T follicular helper cell (primary cell): ENCODE data around the gene AGPAT1.
"Not testable (repeated sequence)": the region's sequence is repeated elsewhere in the genome, so short reads cannot be mapped to it uniquely, and the experiment has no call there.

Source experiments
- DNase-seq: peaks from one replicate; pipeline ENCODE4 v3.0.0-alpha.2; 2020; ENCODE audit warnings: low read depth

AGPAT1 gene

GRCh38 chr6:32186151-32186840 is 10.4 kb upstream of the AGPAT1 start:
- not testable (repeated sequence) for DNase-seq

GRCh38 chr6:32185681-32186131 is 9.8 kb upstream of the AGPAT1 start:
- DNase-seq = peak; percentile 41

- DNase-seq = no peak
These were observed 8.3 kb upstream of the AGPAT1 start, which contains the start of gene AGER for GRCh38 chr6:32184084-32184640. AGER (minus strand) TSS chr6:32184253; CDS start chr6:32184222, 31 bp downstream.

- no peak for DNase-seq
These were observed 7.7 kb upstream of the AGPAT1 start for GRCh38 chr6:32183483-32184083.

- no peak for DNase-seq
These were observed 7.1 kb upstream of the AGPAT1 start for GRCh38 chr6:32183030-32183429.

- DNase-seq = no peak
These were observed 6.7 kb upstream of the AGPAT1 start for GRCh38 chr6:32182555-32182981.

GRCh38 chr6:32181915-32182529 is 6.1 kb upstream of the AGPAT1 start:
- no peak for DNase-seq

- DNase-seq = no peak
These were observed 5.3 kb upstream of the AGPAT1 start for GRCh38 chr6:32181148-32181702.

GRCh38 chr6:32179766-32180405 is 4.0 kb upstream of the AGPAT1 start:
- no peak for DNase-seq

GRCh38 chr6:32178547-32179440 is 2.9 kb upstream of the AGPAT1 start:
- DNase-seq = no peak

GRCh38 chr6:32177788-32178546 is 2.1 kb upstream of the AGPAT1 start, which contains the start of gene RNF5:
RNF5 (plus strand) TSS chr6:32178405; CDS start chr6:32178512, 107 bp downstream.
- DNase-seq = peak; percentile 93

GRCh38 chr6:32177183-32177787 is 1.4 kb upstream of the AGPAT1 start:
- DNase-seq = no peak

GRCh38 chr6:32176476-32177182 is 745 bp upstream of the AGPAT1 start:
- no peak for DNase-seq

- no peak for DNase-seq
These were observed 568 bp downstream of the AGPAT1 start for GRCh38 chr6:32175322-32175710.

- DNase-seq = no peak
These were observed 1.5 kb downstream of the AGPAT1 start for GRCh38 chr6:32174416-32174815.

GRCh38 chr6:32173051-32173727 is 2.7 kb downstream of the AGPAT1 start:
- no peak for DNase-seq

GRCh38 chr6:32171234-32171633 is 4.7 kb downstream of the AGPAT1 start:
- no peak for DNase-seq

GRCh38 chr6:32170294-32170693 is 5.6 kb downstream of the AGPAT1 start:
- DNase-seq = no peak
